ENCODE measurements around the gene ARHGAP25. TPM values are rescaled to one million over a fixed set of nuclear protein-coding genes. Genes with fewer than 3 reads are reported as not detected.
A peak's percentile ranks its signal among the peaks of the same experiment; 100 is the strongest.

ARHGAP25 gene
- total RNA-seq, 2 donors from 2014 or later = 6.8 to 11.0 TPM

GRCh38 chr2:68837164-68837860 is 102.7 kb downstream of the ARHGAP25 start:
- intact Hi-C loops (cut with DNase I) = no loop called here
- ATAC-seq (peak in 1 of 2 donors; percentile 48), DNase-seq (peak; percentile 71)

DNA sequence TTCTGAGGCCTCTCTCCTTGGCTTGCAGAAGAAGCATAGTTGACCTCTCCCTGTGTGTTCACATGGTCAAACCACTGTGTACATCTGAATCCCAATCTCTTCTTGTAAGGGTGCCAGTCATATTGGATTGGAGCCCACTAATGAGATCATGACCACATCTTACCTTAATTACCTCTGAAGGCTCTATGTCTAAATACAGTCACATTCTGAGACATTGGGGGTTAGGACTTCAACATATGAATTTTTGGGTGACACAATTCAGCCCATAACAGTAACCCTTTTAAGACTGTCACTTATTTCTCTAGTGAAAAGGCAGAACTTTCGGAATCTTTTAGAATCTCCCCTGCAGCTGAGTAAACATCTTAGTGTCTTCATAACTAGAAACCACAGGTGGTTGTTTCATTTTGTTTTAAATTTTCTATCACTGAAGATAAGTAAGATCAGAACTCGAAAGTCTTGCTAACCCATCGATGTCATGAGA is 103.3 kb downstream of the ARHGAP25 start:
- intact Hi-C loops (cut with DNase I) = no loop called here
- ATAC-seq (no peak), DNase-seq (no peak)

GRCh38 chr2:68838641-68839040 is 104.0 kb downstream of the ARHGAP25 start:
- ATAC-seq (no peak), DNase-seq (no peak)
- intact Hi-C loops (cut with DNase I) = no loop called here

DNA sequence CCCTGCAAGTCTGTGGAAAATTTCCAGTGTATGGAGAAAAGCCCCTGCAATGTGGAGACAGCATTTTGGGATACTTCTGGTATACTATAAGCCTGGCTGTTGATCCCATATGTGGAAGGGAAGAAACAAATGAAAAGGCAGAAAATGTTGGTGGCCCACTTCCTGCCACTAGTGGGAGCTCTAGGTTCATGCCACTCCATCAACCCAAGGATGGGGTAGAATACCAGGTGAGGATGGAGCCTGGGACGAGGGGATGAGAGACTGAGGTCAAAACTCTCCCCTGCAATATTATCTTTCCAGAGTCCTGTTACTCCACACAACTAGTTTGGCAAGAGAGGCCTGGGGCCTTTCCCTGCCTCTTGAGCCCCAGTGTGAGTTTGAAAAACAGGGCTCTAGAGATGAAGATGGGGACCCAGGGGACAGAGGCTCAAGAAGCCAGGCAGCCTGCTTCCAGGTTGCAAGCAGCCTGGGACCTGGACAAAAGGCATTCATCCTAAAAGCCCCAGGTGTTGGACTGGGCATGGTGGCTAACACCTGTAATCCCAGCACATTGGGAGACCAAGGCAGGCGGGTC is 104.7 kb downstream of the ARHGAP25 start:
- ATAC-seq (no peak), DNase-seq (no peak)
- intact Hi-C loops (cut with DNase I) = no loop called here

GRCh38 chr2:68845043-68845442 is 110.4 kb downstream of the ARHGAP25 start:
- DNase-seq (no peak), ATAC-seq (no peak)
- intact Hi-C loops (cut with DNase I) = no loop called here

DNA sequence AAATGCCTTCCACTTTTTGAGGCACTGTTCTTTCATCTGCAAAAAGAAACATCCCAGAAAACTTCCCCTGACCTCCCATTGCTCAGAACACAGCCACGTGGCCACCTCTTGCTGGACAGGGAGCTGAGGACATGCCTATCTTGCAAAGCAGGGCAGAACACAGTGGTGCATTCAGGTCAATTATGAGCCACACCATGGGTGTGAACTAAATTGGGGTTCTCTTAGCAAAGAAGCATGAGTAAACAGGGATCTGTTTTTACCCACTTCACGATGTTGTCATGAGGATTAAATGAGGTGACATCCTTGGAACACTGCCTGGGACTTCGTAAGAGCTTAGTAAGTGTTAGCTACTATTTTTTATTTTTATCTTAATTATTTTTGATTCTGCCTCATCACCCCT is 111.5 kb downstream of the ARHGAP25 start:
- intact Hi-C loops (cut with DNase I) = no loop called here
- DNase-seq = peak; percentile 22
- peak; percentile 73 to 88 for ATAC-seq

DNA sequence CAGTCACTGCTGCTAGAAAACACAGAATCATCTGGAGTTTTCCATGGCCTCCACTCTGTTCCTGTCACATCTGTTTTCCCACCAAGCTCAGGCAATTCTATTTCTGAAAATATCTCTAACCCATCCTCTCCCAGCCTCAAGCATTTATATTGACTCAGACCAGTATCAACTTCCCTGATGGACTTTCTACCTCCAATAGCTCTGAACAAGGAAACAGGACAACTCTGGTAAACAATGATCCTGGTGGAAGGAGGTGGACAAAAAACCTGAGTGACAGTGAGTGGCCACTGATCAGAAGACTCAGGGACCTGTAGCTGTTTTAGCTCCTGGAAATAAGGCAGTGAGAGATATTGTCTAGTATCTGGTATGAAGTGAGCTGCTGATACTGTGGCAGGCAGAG is 113.1 kb downstream of the ARHGAP25 start:
- no peak for ATAC-seq
- intact Hi-C loops (cut with DNase I) = no loop called here

DNA sequence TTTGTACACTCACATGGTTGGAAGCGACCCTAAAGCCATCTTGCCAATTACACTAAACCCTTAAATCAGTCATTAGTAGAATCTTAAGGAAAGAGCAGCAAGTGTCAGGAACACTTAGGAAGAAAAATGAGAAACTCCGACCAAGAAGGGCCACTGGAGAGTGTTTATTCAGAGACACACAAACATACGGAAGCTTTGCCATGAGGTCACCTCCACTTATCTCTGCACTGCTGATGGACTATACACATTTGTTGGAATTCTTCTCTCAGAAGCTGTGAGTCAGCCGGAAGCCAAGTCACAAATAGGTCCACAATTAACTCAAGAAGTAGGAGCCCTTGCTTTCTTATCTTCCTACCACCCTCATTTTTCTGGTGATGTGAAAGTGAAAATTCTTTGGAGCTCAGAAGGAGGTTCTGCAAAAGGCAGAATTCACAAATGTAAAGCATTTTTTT is 115.0 kb downstream of the ARHGAP25 start:
- intact Hi-C loops (cut with DNase I) = no loop called here
- ATAC-seq = no peak
- no peak for DNase-seq

More for the DNA sequence above, 113.1 kb downstream of the ARHGAP25 start:
- no peak for DNase-seq

- ATAC-seq (no peak), DNase-seq (no peak)
- intact Hi-C loops (cut with DNase I) = no loop called here
These were observed 115.9 kb downstream of the ARHGAP25 start for GRCh38 chr2:68850524-68850923.

DNA sequence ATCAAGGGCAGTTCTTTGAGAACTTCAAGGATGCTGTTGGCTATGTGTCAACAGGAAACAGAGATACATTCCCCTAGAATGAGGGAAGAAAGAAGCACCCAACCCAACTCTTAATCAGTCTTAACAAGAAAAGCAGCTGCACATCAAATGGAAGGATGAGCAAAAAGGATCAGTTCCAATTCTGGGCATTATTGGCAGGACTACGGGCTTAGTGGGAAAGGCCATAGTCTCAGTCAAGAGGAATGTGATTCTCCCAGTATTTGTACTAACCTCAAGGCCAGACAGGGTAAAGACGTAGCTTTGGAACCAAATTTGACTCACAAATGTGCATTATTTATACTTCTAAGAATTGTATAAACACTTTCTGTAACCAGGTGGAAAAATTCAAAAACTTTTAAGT is 118.4 kb downstream of the ARHGAP25 start:
- ATAC-seq (no peak), DNase-seq (no peak)
- intact Hi-C loops (cut with DNase I) = no loop called here

- ATAC-seq (peak in 1 of 2 donors; percentile 66), DNase-seq (no peak)
- intact Hi-C loops (cut with DNase I) = loop anchor here in 1 of 2 donors (2.0 kb wide), 1 partner anchor 23 kb away; no protein-coding TSS in a partner anchor
These were observed 119.3 kb downstream of the ARHGAP25 start for GRCh38 chr2:68853915-68854314.

GRCh38 chr2:68854476-68854875 is 119.9 kb downstream of the ARHGAP25 start:
- DNase-seq (no peak), ATAC-seq (no peak)
- intact Hi-C loops (cut with DNase I) = loop anchor here in 1 of 2 donors (2.0 kb wide), 1 partner anchor 22 kb away; no protein-coding TSS in a partner anchor

DNA sequence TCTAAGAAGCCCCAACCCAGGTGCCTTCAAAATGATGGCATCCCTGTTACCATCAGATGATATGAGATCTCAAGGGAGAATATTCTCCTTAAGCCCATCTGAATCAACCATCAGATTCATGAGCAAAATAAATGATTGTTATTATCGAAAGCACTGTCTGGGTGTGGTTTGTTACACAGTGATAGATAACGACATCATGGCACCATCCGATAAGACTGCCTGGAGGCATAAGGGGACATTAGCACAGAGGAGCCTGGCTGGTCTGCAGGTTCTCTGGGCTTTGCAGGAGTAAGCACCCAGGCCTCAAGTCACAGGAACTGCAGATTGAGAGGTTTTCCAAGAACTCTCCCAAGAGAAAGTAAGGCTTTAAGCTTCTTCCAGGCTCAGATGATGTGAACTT is 120.9 kb downstream of the ARHGAP25 start:
- ATAC-seq = no peak
- no peak for DNase-seq
- intact Hi-C loops (cut with DNase I) = loop anchor here in 1 of 2 donors (2.0 kb wide), 1 partner anchor 21 kb away; no protein-coding TSS in a partner anchor

DNA sequence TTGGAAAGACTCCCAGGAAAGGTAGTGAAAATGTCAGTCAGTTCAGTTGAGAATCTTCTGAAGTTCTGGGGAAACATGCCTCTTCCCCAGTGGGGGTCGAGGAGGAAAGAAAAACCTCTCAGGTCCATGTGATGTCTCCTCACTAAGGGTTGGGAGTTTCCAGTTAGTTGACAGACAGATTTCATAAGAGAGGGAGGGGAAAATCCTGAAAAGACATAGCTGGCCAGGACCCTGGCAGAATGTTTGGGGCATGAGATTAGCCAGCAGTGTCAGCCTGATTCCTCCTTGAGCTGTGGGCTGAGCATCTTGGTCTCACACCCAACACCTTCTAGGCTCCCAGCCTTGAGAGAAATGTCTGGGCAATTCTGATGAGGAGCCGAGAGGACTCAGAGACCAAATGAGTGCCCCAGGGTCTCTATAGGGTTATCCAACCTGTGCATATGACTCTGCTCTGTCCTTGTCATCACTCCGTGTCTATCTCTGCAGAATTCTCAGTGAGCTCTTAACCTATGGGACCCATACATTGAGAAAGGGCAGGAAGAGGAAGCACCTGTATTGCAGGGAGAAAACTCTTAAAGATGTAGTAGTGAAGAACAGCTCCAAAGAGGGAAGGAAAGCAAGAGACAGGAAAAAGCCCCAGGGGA is 122.7 kb downstream of the ARHGAP25 start:
- intact Hi-C loops (cut with DNase I) = no loop called here
- ATAC-seq (no peak), DNase-seq (no peak)

GRCh38 chr2:68857855-68858456 is 123.3 kb downstream of the ARHGAP25 start:
- no peak for DNase-seq
- no peak for ATAC-seq
- intact Hi-C loops (cut with DNase I) = no loop called here

DNA sequence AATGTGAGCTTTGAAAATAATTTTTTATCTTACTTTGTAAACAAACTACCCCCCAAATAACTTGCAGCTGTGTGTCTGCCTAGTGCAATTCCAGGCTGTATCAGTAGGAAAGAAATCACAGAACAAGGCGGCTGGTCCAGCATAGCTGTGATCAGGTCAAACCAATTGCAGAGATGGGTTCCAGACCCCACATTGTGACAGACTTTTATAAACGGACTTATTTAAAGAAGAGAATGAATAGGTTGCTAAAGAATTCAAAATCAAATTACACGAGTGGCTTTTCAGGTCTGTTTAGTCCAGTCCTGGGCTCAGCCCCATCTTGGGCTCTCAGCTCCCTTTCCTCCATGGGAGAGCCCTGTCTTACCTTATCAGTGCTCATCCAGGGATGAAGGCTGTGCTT is 125.5 kb downstream of the ARHGAP25 start:
- intact Hi-C loops (cut with DNase I) = no loop called here
- DNase-seq (no peak), ATAC-seq (no peak)

GRCh38 chr2:68861330-68861729 is 126.7 kb downstream of the ARHGAP25 start:
- intact Hi-C loops (cut with DNase I) = no loop called here
- DNase-seq = no peak

GRCh38 chr2:68862889-68863288 is 128.3 kb downstream of the ARHGAP25 start:
- ATAC-seq = no peak
- intact Hi-C loops (cut with DNase I) = no loop called here
- DNase-seq = no peak

More at GRCh38 chr2:68861330-68861729, 126.7 kb downstream of the ARHGAP25 start:
- no peak for ATAC-seq

DNA sequence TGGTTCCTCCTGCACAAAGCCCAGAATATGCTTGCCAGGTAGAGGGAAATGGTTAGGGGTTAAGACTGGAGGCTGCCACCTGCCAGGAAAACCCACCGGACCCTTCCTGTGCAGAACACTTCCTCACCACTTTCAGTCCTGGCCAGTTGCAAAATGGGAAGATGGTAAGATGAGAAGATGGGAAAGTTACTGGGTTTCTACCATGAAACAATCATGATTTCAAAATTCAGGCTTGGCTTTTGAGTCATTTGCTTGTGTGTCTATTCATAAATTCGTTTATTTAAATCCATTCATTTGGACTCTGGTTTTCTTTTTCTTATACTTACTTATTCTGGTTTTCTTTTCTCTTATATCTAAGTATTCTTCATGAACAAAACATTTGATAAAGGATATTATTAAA is 129.4 kb downstream of the ARHGAP25 start:
- DNase-seq (no peak), ATAC-seq (no peak)
- intact Hi-C loops (cut with DNase I) = no loop called here

GRCh38 chr2:68865108-68865507 is 130.5 kb downstream of the ARHGAP25 start:
- DNase-seq (no peak), ATAC-seq (no peak)
- intact Hi-C loops (cut with DNase I) = no loop called here
